Kidney (tissue), 22 donors: Measurements from ENCODE around the gene BMS1. TPM values are rescaled to one million over a fixed set of nuclear protein-coding genes. Genes with fewer than 3 reads are reported as not detected.
"Not testable (repeated sequence)": the region's sequence is repeated elsewhere in the genome, so short reads cannot be mapped to it uniquely, and the experiment has no call there.

Experiments used
- DNase-seq, 5 donors: peaks; one replicate each; pipeline ENCODE4 v3.0.0-alpha.2; 2013 to 2020
- FAIRE-seq: peaks from 2 replicates; lab custom pipeline; 2012; peaks lifted over from hg19 to GRCh38; lab: Jason Lieb, UNC
- H3K27ac ChIP-seq, 2 donors: one replicate each; pipeline ENCODE4 v1.7.0; 2013; ENCODE audit warnings: low read depth in 2 of 2, low read length in 2 of 2, inconsistent platforms in 1 of 2
- H3K27me3 ChIP-seq: one replicate; pipeline ENCODE4 v1.7.1; 2013; ENCODE audit warnings: low read length, inconsistent platforms; ENCODE audit not compliant: control insufficient read depth, insufficient read depth
- H3K36me3 ChIP-seq, 3 donors: one replicate each; pipeline versions ENCODE4 v1.7.0 to v1.7.1; 2013; ENCODE audit warnings: low read length in 3 of 3, control low read depth in 1 of 3, inconsistent platforms in 1 of 3; ENCODE audit not compliant: insufficient read depth in 3 of 3, control insufficient read depth in 2 of 3
- H3K4me1 ChIP-seq, 3 donors: one replicate each; pipeline versions ENCODE4 v1.7.0 to v1.7.1; 2013; ENCODE audit warnings: low read length in 3 of 3, inconsistent platforms in 1 of 3, low read depth in 1 of 3; ENCODE audit not compliant: control insufficient read depth in 2 of 3, insufficient read depth in 2 of 3
- H3K4me3 ChIP-seq, 3 donors: one replicate each; pipeline versions ENCODE4 v1.7.0 to v1.8.1; 2013; ENCODE audit warnings: low read length in 3 of 3, control low read depth in 1 of 3, inconsistent platforms in 1 of 3
- H3K9ac ChIP-seq, 3 donors: one replicate each; pipeline versions ENCODE4 v1.7.0 to v1.7.1; 2013; ENCODE audit warnings: low read length in 3 of 3, control low read depth in 1 of 3, inconsistent platforms in 1 of 3
- H3K9me3 ChIP-seq, 3 donors: one replicate each; pipeline versions ENCODE4 v1.7.0 to v1.7.1; 2013; ENCODE audit warnings: low read length in 3 of 3, control low read depth in 1 of 3, inconsistent platforms in 1 of 3; ENCODE audit not compliant: control insufficient read depth in 2 of 3, insufficient read depth in 1 of 3
- CTCF ChIP-seq: IDR thresholded peaks from 3 replicates; pipeline ENCODE4 v1.5.1; 2012; ENCODE audit warnings: mild to moderate bottlenecking, moderate library complexity, borderline replicate concordance; ENCODE audit not compliant: insufficient read depth; ENCODE audit errors: extremely low read depth
- intact Hi-C: fragments of 100-400 bp; cut with DNase I; formaldehyde crosslinking; loops from one replicate; pipeline ENCODE4 v1.11.1; 2022
- long read RNA-seq, 10 donors: library from polyadenylated mRNA in 1 of 10; unstranded in 1 of 10; transcript quantifications; one replicate each; pipeline ENCODE4 v2.0.0 and lab custom pipeline, GENCODE V29; 2021 to 2026
- polyA plus RNA-seq: library from polyadenylated mRNA; stranded (reverse); fragments of 350-450 nt; fragmentation: Illumina TruSeq; extraction: RNeasy Lipid Tissue Mini Kit (QIAGEN cat#74804); gene quantifications from one replicate; pipeline ENCODE4 v1.2.3, GENCODE V29; 2014; ENCODE audit warnings: low read depth, low replicate concordance; ENCODE audit not compliant: insufficient read depth
- total RNA-seq: library from RNA; stranded (reverse); fragmentation: NEBNext Ultra II Directional; extraction: Animal tissue kit (Norgen Biotek cat#: 25700); gene quantifications from one replicate; pipeline ENCODE4 v1.2.1, GENCODE V29; 2021
- donor health status: control.
- donor health status: control.
- donor health status: control.
- donor health status: control.
- donor health status: control.
- donor health status: DM: yes; HTN: yes; CAD: no.
- donor health status: Normal renal cell carcinoma (clear cell type).

The BMS1 gene
- total RNA-seq (14.1 TPM), polyA plus RNA-seq (6.0 TPM)
- long read RNA-seq, donor 1, full-length matches to known transcripts, result 1 of 1 reads
- long read RNA-seq, donor 1, partial matches to known transcripts, result 0 of 1 reads
- long read RNA-seq, donor 1, other reads (novel, unspliced or antisense), result 0 of 1 reads
- long read RNA-seq, donor 2, full-length matches to known transcripts, result 1 of 1 reads
- long read RNA-seq, donor 2, partial matches to known transcripts, result 0 of 1 reads
- long read RNA-seq, donor 2, other reads (novel, unspliced or antisense), result 0 of 1 reads
- long read RNA-seq, donor 3, partial matches to known transcripts, result 24 of 24 reads
- long read RNA-seq, donor 3, other reads (novel, unspliced or antisense), result 0 of 24 reads
- long read RNA-seq, donor 4, full-length matches to known transcripts, result 1 of 7 reads
- long read RNA-seq, donor 4, partial matches to known transcripts, result 6 of 7 reads
- long read RNA-seq, donor 4, other reads (novel, unspliced or antisense), result 0 of 7 reads
- long read RNA-seq, donor 5, result 0 reads
- long read RNA-seq, donor 6, partial matches to known transcripts, result 6 of 6 reads
- long read RNA-seq, donor 6, other reads (novel, unspliced or antisense), result 0 of 6 reads
- long read RNA-seq, donor 7, full-length matches to known transcripts, result 7 of 20 reads
- long read RNA-seq, donor 7, partial matches to known transcripts, result 11 of 20 reads
- long read RNA-seq, donor 7, other reads (novel, unspliced or antisense), result 2 of 20 reads
- long read RNA-seq, donor 8, result 0 reads
- long read RNA-seq, donor 9, partial matches to known transcripts, result 6 of 6 reads
- long read RNA-seq, donor 9, other reads (novel, unspliced or antisense), result 0 of 6 reads
- long read RNA-seq, donor 10, result 0 reads

DNA sequence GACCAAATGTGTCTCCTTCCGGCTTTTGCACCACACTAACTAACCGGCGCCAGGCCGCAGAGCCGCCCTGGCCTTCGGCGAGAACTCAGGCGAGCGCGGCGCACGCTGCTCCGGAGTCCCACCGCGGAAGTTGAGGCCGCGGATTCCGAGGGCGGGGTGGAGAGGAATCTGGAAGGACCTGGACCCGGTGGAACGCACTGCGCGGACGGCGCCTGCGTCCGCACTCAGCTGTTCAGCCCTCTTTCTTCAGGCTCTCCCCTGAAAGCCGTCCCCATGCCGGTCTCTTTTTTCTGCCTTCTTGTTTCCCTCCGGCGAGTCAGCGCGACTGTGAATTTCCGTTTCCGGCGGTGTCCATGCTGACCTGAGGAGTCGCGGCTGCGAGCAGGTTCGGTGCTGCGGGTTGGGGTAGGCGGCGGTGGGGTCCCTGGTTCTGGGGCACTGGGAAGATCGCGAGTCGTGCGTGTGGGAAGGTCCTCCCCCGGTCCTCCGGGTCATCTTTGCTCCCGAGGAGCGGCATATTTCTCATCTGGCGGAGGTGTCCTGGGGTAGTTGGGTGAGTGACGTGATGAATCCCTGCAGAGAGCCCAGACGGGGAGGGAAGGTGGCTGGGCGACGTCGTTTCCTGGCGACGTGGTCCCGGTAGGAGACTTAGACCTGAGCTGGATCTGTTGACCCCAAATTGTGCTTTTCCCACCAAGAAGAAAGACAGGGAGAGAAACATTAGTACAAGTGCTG is at the start of gene BMS1:
Gene BMS1 (plus strand): TSS at position 350 of the 735 bp plus-strand sequence. CDS start 1,600 bp downstream, outside the sequence.
- peak; percentile 95 to 97 (median 95) for DNase-seq
- no peak for FAIRE-seq
- intact Hi-C loops, result no loop called here

DNA sequence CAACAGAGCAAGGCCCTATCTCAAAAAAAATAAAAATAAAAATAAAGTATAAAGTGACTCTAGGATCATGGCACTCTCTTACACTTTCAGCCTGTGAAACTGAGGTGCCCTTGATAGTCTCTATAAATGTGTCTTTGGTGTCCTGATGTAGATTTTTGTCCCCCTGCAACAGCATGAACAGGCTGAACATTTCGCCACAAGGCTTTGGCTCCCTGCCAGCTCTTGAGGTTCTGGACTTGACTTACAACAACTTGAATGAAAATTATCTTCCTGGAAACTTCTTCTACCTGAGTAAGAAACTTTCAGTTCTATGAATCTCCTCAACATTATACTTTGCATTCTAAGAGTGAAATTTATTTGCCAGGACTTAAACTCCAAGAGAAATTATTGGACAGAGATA is 48.1 kb upstream of the BMS1 start:
- Histone ChIP-seq H3K9me3 (no peaks in the 10 kb centered on the region), H3K4me3 (no peak overlapping the region), H3K9ac (no peak overlapping the region), H3K36me3 (no peaks in the 10 kb centered on the region), H3K27ac (no peak overlapping the region), H3K27me3 (no peaks in the 10 kb centered on the region), H3K4me1 (no peaks in the 10 kb centered on the region)
- intact Hi-C loops, result no loop called here
- FAIRE-seq (no peak), DNase-seq (peak in 1 of 5 donors; percentile 19)
- no peak for TF ChIP-seq CTCF

More for the DNA sequence above, at the start of gene BMS1:
- no peak for TF ChIP-seq CTCF
- Histone ChIP-seq H3K9me3 (no peaks in the 10 kb centered on the region), H3K4me3 (peak within 1 kb of the TSS; percentile 85 to 97 (median 89)), H3K36me3 (peaks cover 8 to 28% (median 9%) of the 10 kb centered on the region in 3 donors), H3K9ac (peak within 1 kb of the TSS; percentile 83 to 98 (median 92)), H3K27me3 (no peaks in the 10 kb centered on the region), H3K4me1 (peaks cover 0 to 10% (median 6%) of the 10 kb centered on the region in 3 donors), H3K27ac (peak within 1 kb of the TSS; percentile 87 to 96)

- FAIRE-seq (no peak), DNase-seq (no peak)
- Histone ChIP-seq H3K27ac (no peak overlapping the region), H3K36me3 (no peaks in the 10 kb centered on the region), H3K4me1 (no peaks in the 10 kb centered on the region), H3K4me3 (no peak overlapping the region), H3K27me3 (no peaks in the 10 kb centered on the region), H3K9ac (no peak overlapping the region), H3K9me3 (peaks cover 0 to 6% (median 0%) of the 10 kb centered on the region in 3 donors)
- TF ChIP-seq CTCF, result no peak
- intact Hi-C loops, result no loop called here
These were observed 43.9 kb upstream of the BMS1 start for GRCh38 chr10:42738679-42739078.

GRCh38 chr10:42741536-42741935 is 41.1 kb upstream of the BMS1 start:
- DNase-seq, H3K4me3 ChIP-seq, H3K4me1 ChIP-seq, FAIRE-seq, H3K9me3 ChIP-seq, H3K27ac ChIP-seq, intact Hi-C loops, H3K9ac ChIP-seq, H3K27me3 ChIP-seq, H3K36me3 ChIP-seq: not testable (repeated sequence)
